Measurements from ENCODE around the gene ASB15. TPM values are rescaled to one million over a fixed set of nuclear protein-coding genes. Genes with fewer than 3 reads are reported as not detected.

Gene ASB15
- total and polyA plus RNA-seq, 2 of the 8 experiments (the other 6 are each of a cell fraction or from before 2014, with no cell fraction given) = not detected

DNA sequence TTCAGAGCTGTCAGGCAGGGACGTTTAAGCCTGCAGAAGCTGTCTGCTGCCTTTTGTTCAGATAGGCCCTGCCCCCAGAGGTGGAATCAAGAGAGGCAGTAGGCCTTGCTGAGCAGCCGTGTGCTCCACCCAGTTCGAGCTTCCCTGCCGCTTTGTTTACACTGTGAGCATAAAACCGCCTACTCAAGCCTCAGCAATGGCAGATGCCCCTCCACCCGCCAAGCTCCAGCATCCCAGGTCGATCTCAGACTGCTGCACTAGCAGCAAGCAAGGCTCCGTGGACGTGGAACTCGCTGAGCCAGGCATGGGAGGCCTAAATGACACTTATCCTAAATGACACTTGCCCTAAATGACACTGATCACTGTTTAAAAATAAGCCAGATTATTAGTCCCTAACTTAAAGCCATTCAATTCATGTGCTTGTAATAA is 6.8 kb upstream of the ASB15 start:
- POLR2A ChIA-PET (ENCODE audit: partially characterized antibody) = interaction anchor here (1.1 kb wide), 2 partner anchors 13 kb away, joined by 3 read pairs; no protein-coding TSS in a partner anchor
- H2AFZ ChIP-seq (ENCODE audit: low read length) = peak overlapping the region; percentile 83
- H3K4me1 ChIP-seq (replicated peaks in 1 of 4; ENCODE audit: control insufficient read depth in 3 of 4, insufficient read depth in 4 of 4, low read length in 3 of 4) = peaks cover 3 to 8% (median 5%) of the 10 kb centered on the region in 4 experiments
- no peak overlapping the region for H2BK20ac ChIP-seq (ENCODE audit: low read length)
- no peak overlapping the region for H4K5ac ChIP-seq (ENCODE audit: insufficient read length, low read depth, low read length)
- no peak overlapping the region for H2BK15ac ChIP-seq (ENCODE audit: low read length)
- H3K9me3 ChIP-seq (ENCODE audit: insufficient read depth in 2 of 2, low read depth in 1 of 2, low read length in 1 of 2) = no peaks in the 10 kb centered on the region
- no peak overlapping the region for H3K18ac ChIP-seq (ENCODE audit: extremely low read depth, low read length)
- FAIRE-seq (no peak), DNase-seq (ENCODE audit: low read depth in 1 of 2, low spot score in 2 of 2) (peak; percentile 46 to 64)
- no peak overlapping the region for H3K4ac ChIP-seq (replicated peaks; ENCODE audit: insufficient read length, low read depth, low read length)
- H3K79me2 ChIP-seq (ENCODE audit: control insufficient read depth in 1 of 2, insufficient read depth in 2 of 2, low read length in 2 of 2) = no peaks in the 10 kb centered on the region
- no peak overlapping the region for H2BK5ac ChIP-seq (ENCODE audit: low read depth, low read length)
- H2BK120ac ChIP-seq (replicated peaks; ENCODE audit: low read depth, low read length) = no peak overlapping the region
- H3K9ac ChIP-seq (replicated peaks in 1 of 4; ENCODE audit: extremely low read depth in 1 of 4, low read depth in 3 of 4, low read length in 3 of 4) = peak overlapping the region in 2 of 4 experiments; percentile 20 to 29; a peak in 2 of 7 replicates
- peak overlapping the region; percentile 69; the same call in 1 of the 2 replicates for H2BK12ac ChIP-seq (ENCODE audit: low read depth, low read length)
- no peaks in the 10 kb centered on the region for H3K27me3 ChIP-seq (replicated peaks in 1 of 4; ENCODE audit: control insufficient read depth in 3 of 4, extremely low read depth in 1 of 4, insufficient read depth in 3 of 4, low read length in 3 of 4)
- no peak overlapping the region for H2AK5ac ChIP-seq (ENCODE audit: low read depth, low read length)
- no peaks in the 10 kb centered on the region; the same call in 1 of the 2 replicates for H3K23me2 ChIP-seq (ENCODE audit: low read depth, low read length)
- H3K79me1 ChIP-seq (ENCODE audit: low read depth, low read length) = no peaks in the 10 kb centered on the region
- peak overlapping the region; percentile 30 to 42 for H3K4me2 ChIP-seq (ENCODE audit: insufficient read depth in 1 of 2, low read depth in 2 of 2, low read length in 2 of 2)
- H3K4me3 ChIP-seq (ENCODE audit: extremely low read depth in 1 of 4, insufficient read depth in 2 of 4, low read depth in 3 of 4, low read length in 4 of 4) = peak overlapping the region in 1 of 4 experiments; percentile 4; a peak in 1 of 8 replicates
- H3K14ac ChIP-seq (ENCODE audit: insufficient read length) = no peak overlapping the region
- H4K8ac ChIP-seq (ENCODE audit: extremely low read depth, insufficient read depth, low read length) = no peak overlapping the region
- WGBS, 2 experiments (ENCODE audit: extremely low coverage in 1 of 2, insufficient coverage in 1 of 2, insufficient read length in 1 of 2, insufficient replicate concordance in 2 of 2, low coverage in 1 of 2, low lambda C conversion rate in 2 of 2, missing lambda C conversion rate in 1 of 2) = 24% methylated on average over 10 of the region's 10 CpGs; no CpG with 5 or more reads in 1 of the 2 experiments
- H3K23ac ChIP-seq (ENCODE audit: insufficient read length) = no peak overlapping the region
- no peaks in the 10 kb centered on the region for H4K20me1 ChIP-seq (replicated peaks in 1 of 2; ENCODE audit: control insufficient read depth in 1 of 2, insufficient read depth in 2 of 2, low read length in 2 of 2)
- CTCF ChIA-PET (ENCODE audit: partially characterized antibody) = interaction anchor here (1.2 to 3.8 kb wide), 6 partner anchors 12 to 277 kb away, joined by 3 to 17 read pairs (median 4); no protein-coding TSS in a partner anchor
- no peak overlapping the region for H4K91ac ChIP-seq (replicated peaks; ENCODE audit: insufficient read length, low read length)
- no peak overlapping the region; the same call in 1 of the 2 replicates for H3K27ac ChIP-seq (ENCODE audit: low read depth, low read length)
- no peak overlapping the region for H3K56ac ChIP-seq (replicated peaks; ENCODE audit: insufficient read length, low read depth, low read length)
- H3K36me3 ChIP-seq (ENCODE audit: control insufficient read depth in 2 of 4, insufficient read depth in 4 of 4, low read length in 3 of 4) = no peaks in the 10 kb centered on the region
- TF ChIP-seq CTBP2 (IDR thresholded peaks at IDR 0.05; ENCODE audit: borderline replicate concordance, insufficient read depth, insufficient read length, low read length) = no peak
- TF ChIP-seq, protein P1, sequence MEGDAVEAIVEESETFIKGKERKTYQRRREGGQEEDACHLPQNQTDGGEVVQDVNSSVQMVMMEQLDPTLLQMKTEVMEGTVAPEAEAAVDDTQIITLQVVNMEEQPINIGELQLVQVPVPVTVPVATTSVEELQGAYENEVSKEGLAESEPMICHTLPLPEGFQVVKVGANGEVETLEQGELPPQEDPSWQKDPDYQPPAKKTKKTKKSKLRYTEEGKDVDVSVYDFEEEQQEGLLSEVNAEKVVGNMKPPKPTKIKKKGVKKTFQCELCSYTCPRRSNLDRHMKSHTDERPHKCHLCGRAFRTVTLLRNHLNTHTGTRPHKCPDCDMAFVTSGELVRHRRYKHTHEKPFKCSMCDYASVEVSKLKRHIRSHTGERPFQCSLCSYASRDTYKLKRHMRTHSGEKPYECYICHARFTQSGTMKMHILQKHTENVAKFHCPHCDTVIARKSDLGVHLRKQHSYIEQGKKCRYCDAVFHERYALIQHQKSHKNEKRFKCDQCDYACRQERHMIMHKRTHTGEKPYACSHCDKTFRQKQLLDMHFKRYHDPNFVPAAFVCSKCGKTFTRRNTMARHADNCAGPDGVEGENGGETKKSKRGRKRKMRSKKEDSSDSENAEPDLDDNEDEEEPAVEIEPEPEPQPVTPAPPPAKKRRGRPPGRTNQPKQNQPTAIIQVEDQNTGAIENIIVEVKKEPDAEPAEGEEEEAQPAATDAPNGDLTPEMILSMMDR (IDR thresholded peaks at IDR 0.05; ENCODE audit: control extremely low read depth in 1 of 3, insufficient read depth in 1 of 3, low read depth in 1 of 3, low read length in 3 of 3) = no peak; a peak in 1 of 4 replicates
- TF ChIP-seq SAP30 (IDR thresholded peaks at IDR 0.05; ENCODE audit: insufficient read depth, insufficient replicate concordance, low read length) = no peak
- TF ChIP-seq TAF7 (optimal IDR thresholded peaks at IDR 0.05; ENCODE audit: borderline replicate concordance, low read depth, low read length) = no peak
- TF ChIP-seq POLR2AphosphoS5 (IDR thresholded peaks at IDR 0.05; ENCODE audit: low read depth, low read length) = no peak
- TF ChIP-seq HDAC6 (IDR thresholded peaks at IDR 0.05; ENCODE audit: low read depth, low read length) = no peak
- TF ChIP-seq EGR1 (IDR thresholded peaks at IDR 0.05; ENCODE audit: borderline replicate concordance, low read depth, low read length) = 0 out of 2 replicates have a peak, but pooled peaks have one; percentile 17
- TF ChIP-seq RNF2 (IDR thresholded peaks at IDR 0.05; ENCODE audit: borderline replicate concordance, low read depth, low read length, missing control alignments, poor library complexity, severe bottlenecking) = no peak
- TF ChIP-seq GTF2F1 (IDR thresholded peaks at IDR 0.05; ENCODE audit: borderline replicate concordance, low read depth, low read length) = no peak
- TF ChIP-seq MAFK (IDR thresholded peaks at IDR 0.05; ENCODE audit: low read depth, low read length) = no peak
